Vagina (tissue), 2 donors: ENCODE data around the gene KHDC3L. TPM values are rescaled to one million over a fixed set of nuclear protein-coding genes. Genes with fewer than 3 reads are reported as not detected.

ENCODE experiments used
- DNase-seq, 2 donors: peaks; one replicate each; pipeline ENCODE4 v3.0.0-alpha.2; 2017; ENCODE audit errors: extremely low spot score in 2 of 2
- H3K27ac ChIP-seq: fragments of 200-600 bp; sonication (generic); one replicate; pipeline ENCODE4 v1.5.1; 2019
- H3K27me3 ChIP-seq: fragments of 200-600 bp; sonication (generic); one replicate; pipeline ENCODE4 v1.5.1; 2019
- H3K36me3 ChIP-seq, 2 donors: fragments of 200-600 bp; sonication (generic); one replicate each; pipeline ENCODE4 v1.5.1; 2017 to 2019
- H3K4me1 ChIP-seq: fragments of 200-600 bp; sonication (generic); one replicate; pipeline ENCODE4 v1.5.1; 2019
- H3K4me3 ChIP-seq, 2 donors: fragments of 200-600 bp; sonication (generic); 1 replicate in 1 of 2; 2 replicates in 1 of 2; pipeline ENCODE4 v1.5.1; 2016 to 2019
- H3K9me3 ChIP-seq: fragments of 200-600 bp; sonication (generic); one replicate; pipeline ENCODE4 v1.5.1; 2019
- POLR2A ChIP-seq, 2 donors: fragments of 450-650 bp; IDR thresholded peaks; one replicate each; pipeline ENCODE4 v1.6.1; 2017; ENCODE audit warnings: antibody characterized with exemption in 2 of 2, mild to moderate bottlenecking in 2 of 2, moderate library complexity in 2 of 2
- POLR2AphosphoS5 ChIP-seq, 2 donors: sonication (generic); formaldehyde crosslinking; IDR thresholded peaks; one replicate each; pipeline ENCODE4 v1.9.0; 2017; ENCODE audit warnings: antibody characterized with exemption in 2 of 2, mild to moderate bottlenecking in 2 of 2, low read depth in 1 of 2; ENCODE audit not compliant: insufficient read depth in 1 of 2
- intact Hi-C: fragments of 100-400 bp; cut with DNase I; formaldehyde crosslinking; loops from one replicate; pipeline ENCODE4 v1.15.1; 2023
- total RNA-seq: library from RNA; depleted of rRNA; stranded (reverse); fragments of >200 nt; gene quantifications from one replicate; pipeline ENCODE4 v1.2.3, GENCODE V29; 2016
- TF ChIP-seq, protein P1 (sequence below), 3 experiments: fragments of 450-650 bp in 2 of 3; fragments of 200-600 bp in 1 of 3; sonication (generic) in 1 of 3; IDR thresholded peaks; one replicate each; pipeline ENCODE4 v1.5.1; 2017 to 2019; ENCODE audit warnings: antibody characterized with exemption in 3 of 3, mild to moderate bottlenecking in 2 of 3, moderate library complexity in 2 of 3

KHDC3L gene
- total RNA-seq, 1 donor from 2014 or later = not detected

DNA sequence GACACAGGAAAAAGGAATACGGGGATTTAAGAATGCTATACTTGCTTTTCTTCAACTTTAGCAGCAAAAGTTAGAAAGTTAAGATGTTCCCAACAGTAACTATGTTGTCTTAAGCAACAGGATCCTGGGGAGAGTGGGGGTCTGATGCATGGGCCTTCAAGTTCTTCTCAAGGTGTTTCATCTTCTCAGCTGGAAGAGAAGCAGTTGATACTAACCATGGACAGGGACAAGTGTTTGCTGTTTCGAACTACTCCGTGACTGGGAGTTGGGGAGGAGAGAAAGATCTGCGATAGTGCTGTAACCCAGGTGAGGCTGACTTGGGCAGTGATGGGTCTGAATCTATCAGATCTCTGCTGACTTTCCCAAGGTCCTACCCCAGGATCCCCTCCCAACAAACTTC, 6.2 kb downstream of the KHDC3L start:
- H3K27me3 ChIP-seq = no peaks in the 10 kb centered on the region
- no peak for DNase-seq
- intact Hi-C loops = no loop called here

DNA sequence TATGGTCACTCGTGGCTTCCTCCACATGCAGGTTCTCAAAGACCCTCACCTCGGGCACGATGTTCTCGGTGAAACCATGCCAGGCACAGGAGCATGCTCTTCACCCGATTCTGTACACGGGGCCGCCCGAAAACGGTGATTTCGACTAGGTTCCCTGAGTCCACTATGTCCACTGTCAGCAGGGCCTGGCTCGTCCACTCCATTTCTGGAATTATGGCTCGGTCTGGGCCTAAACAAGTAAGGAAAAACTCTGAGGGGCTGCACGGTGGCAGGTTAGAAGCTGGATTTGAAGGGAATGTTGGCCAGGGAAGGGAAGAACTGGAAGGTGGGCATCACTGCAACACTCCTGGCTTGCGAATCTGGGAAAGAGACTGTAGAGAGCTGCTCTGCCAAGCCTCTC, 6.7 kb downstream of the KHDC3L start:
- no peak for DNase-seq
- intact Hi-C loops = no loop called here

More for the DNA sequence above, 6.2 kb downstream of the KHDC3L start:
- Histone ChIP-seq H3K36me3 (no peaks in the 10 kb centered on the region), H3K9me3 (no peaks in the 10 kb centered on the region), H3K4me1 (no peaks in the 10 kb centered on the region), H3K4me3 (no peak overlapping the region), H3K27ac (no peak overlapping the region)
- no peak for TF ChIP-seq POLR2AphosphoS5 (IDR thresholded peaks at IDR 0.05; ENCODE audit: insufficient read depth in 1 of 2, low read depth in 1 of 2)

DNA sequence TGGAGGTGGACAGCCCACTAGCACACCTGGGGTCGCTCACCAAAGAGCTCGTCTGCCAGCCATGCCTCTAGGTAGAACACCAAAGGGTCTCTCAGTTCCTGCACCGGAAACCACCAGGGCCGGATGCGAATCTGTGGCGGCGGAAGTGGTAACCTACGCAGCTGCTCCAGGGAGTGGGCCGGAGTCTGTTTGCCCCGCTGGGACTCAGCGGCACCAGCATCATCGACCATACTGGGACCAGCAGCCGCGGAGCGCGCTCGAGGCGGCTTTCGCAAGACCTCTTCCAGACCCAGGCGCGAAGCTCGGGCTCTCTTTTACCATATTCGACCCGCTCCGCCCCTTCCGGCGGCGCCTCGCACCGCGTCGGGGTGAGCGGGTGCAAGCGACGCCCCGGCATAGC, 7.1 kb downstream of the KHDC3L start, which contains the start of gene OOEP:
TSS of gene OOEP (minus strand) at position 335 of the 400 bp plus-strand sequence. CDS start at position 230, 105 bp downstream.
- Histone ChIP-seq H3K36me3 (no peaks in the 10 kb centered on the region), H3K9me3 (no peaks in the 10 kb centered on the region), H3K4me3 (no peak within 1 kb of the TSS), H3K27ac (no peak within 1 kb of the TSS), H3K4me1 (no peaks in the 10 kb centered on the region), H3K27me3 (no peaks in the 10 kb centered on the region)
- no peak for TF ChIP-seq POLR2AphosphoS5 (IDR thresholded peaks at IDR 0.05; ENCODE audit: insufficient read depth in 1 of 2, low read depth in 1 of 2)
- TF ChIP-seq, protein P1, sequence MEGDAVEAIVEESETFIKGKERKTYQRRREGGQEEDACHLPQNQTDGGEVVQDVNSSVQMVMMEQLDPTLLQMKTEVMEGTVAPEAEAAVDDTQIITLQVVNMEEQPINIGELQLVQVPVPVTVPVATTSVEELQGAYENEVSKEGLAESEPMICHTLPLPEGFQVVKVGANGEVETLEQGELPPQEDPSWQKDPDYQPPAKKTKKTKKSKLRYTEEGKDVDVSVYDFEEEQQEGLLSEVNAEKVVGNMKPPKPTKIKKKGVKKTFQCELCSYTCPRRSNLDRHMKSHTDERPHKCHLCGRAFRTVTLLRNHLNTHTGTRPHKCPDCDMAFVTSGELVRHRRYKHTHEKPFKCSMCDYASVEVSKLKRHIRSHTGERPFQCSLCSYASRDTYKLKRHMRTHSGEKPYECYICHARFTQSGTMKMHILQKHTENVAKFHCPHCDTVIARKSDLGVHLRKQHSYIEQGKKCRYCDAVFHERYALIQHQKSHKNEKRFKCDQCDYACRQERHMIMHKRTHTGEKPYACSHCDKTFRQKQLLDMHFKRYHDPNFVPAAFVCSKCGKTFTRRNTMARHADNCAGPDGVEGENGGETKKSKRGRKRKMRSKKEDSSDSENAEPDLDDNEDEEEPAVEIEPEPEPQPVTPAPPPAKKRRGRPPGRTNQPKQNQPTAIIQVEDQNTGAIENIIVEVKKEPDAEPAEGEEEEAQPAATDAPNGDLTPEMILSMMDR (IDR thresholded peaks at IDR 0.05) = no peak
- TF ChIP-seq POLR2A (IDR thresholded peaks at IDR 0.05) = no peak
- DNase-seq = no peak
- intact Hi-C loops = no loop called here

More for the DNA sequence above, 6.7 kb downstream of the KHDC3L start:
- Histone ChIP-seq H3K4me3 (no peak overlapping the region), H3K27me3 (no peaks in the 10 kb centered on the region), H3K9me3 (no peaks in the 10 kb centered on the region), H3K27ac (no peak overlapping the region), H3K4me1 (no peaks in the 10 kb centered on the region), H3K36me3 (no peaks in the 10 kb centered on the region)
- no peak for TF ChIP-seq POLR2AphosphoS5 (IDR thresholded peaks at IDR 0.05; ENCODE audit: insufficient read depth in 1 of 2, low read depth in 1 of 2)
- TF ChIP-seq, protein P1 (IDR thresholded peaks at IDR 0.05) = no peak
- TF ChIP-seq POLR2A (IDR thresholded peaks at IDR 0.05) = no peak

DNA sequence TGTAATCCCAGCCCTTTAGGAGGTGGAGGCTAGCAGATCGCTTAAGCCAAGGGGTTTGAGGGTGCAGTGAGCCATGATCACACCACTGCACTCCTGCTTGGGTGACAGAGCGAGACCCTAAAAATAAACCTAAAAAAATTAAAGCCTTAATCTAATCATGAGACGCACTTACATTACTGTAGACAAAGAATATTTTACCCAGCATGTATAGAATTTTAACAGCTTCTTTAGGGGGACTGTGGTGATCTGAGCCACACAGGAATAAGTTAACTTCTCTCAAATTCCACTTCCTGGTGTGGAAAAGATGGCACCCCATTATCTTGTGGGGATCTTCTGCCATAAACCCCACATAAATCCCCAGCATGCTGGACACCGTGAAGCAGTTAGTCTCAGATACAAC, 9.5 kb downstream of the KHDC3L start:
- no peak overlapping the region for H3K4me3 ChIP-seq
- DNase-seq = no peak
- no peak overlapping the region for H3K27ac ChIP-seq
- intact Hi-C loops = no loop called here
- no peaks in the 10 kb centered on the region for H3K36me3 ChIP-seq
- H3K9me3 ChIP-seq = no peaks in the 10 kb centered on the region
- TF ChIP-seq POLR2AphosphoS5 (IDR thresholded peaks at IDR 0.05; ENCODE audit: insufficient read depth in 1 of 2, low read depth in 1 of 2) = no peak
- TF ChIP-seq, protein P1 (IDR thresholded peaks at IDR 0.05) = no peak
- H3K27me3 ChIP-seq = no peaks in the 10 kb centered on the region
- no peaks in the 10 kb centered on the region for H3K4me1 ChIP-seq

DNA sequence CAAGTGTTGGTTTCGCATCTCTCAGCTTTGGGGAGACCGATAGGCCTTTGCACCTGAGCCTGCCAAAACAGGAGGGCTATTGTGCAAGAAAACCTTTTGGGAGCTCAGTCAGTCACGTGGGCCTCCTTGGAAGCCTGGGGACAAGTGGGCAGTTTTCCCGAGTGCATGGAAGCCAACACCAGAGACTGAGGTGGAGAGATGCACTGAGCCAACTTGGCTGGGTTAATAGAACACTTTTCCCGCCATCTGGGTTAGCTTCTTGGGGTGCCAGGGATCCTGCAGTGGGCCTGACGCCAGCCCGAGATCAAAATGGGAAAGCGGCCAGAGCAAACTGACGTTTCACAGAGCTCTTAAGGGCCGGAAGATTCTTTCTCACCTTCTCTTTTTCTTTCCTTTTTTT, 10.1 kb downstream of the KHDC3L start:
- no peaks in the 10 kb centered on the region for H3K36me3 ChIP-seq
- no peaks in the 10 kb centered on the region for H3K9me3 ChIP-seq

More for the DNA sequence above, 10.1 kb downstream of the KHDC3L start:
- Histone ChIP-seq H3K4me1 (no peaks in the 10 kb centered on the region), H3K4me3 (no peak overlapping the region), H3K27ac (no peak overlapping the region), H3K27me3 (no peaks in the 10 kb centered on the region)
- DNase-seq = no peak
- intact Hi-C loops = no loop called here
- TF ChIP-seq POLR2A (IDR thresholded peaks at IDR 0.05) (no peak), POLR2AphosphoS5 (IDR thresholded peaks at IDR 0.05; ENCODE audit: insufficient read depth in 1 of 2, low read depth in 1 of 2) (no peak)
- TF ChIP-seq, protein P1 (IDR thresholded peaks at IDR 0.05) = no peak
